GM18498 (cell line): Measurements from ENCODE around the gene LIMS3.
"Not testable (repeated sequence)": the region's sequence is repeated elsewhere in the genome, so short reads cannot be mapped to it uniquely, and the experiment has no call there.

Experiments
- ATAC-seq: cut with Tn5 transposase; IDR thresholded peaks from one replicate; pipeline ENCODE4 v1.9.1; 2021; ENCODE audit warnings: mild to moderate bottlenecking, moderate library complexity; ENCODE audit not compliant: unreplicated experiment

Gene LIMS3, protein sequence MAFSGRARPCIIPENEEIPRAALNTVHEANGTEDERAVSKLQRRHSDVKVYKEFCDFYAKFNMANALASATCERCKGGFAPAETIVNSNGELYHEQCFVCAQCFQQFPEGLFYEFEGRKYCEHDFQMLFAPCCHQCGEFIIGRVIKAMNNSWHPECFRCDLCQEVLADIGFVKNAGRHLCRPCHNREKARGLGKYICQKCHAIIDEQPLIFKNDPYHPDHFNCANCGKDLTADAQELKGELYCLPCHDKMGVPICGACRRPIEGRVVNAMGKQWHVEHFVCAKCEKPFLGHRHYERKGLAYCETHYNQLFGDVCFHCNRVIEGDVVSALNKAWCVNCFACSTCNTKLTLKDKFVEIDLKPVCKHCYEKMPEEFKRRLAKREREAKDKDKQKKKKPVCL

DNA sequence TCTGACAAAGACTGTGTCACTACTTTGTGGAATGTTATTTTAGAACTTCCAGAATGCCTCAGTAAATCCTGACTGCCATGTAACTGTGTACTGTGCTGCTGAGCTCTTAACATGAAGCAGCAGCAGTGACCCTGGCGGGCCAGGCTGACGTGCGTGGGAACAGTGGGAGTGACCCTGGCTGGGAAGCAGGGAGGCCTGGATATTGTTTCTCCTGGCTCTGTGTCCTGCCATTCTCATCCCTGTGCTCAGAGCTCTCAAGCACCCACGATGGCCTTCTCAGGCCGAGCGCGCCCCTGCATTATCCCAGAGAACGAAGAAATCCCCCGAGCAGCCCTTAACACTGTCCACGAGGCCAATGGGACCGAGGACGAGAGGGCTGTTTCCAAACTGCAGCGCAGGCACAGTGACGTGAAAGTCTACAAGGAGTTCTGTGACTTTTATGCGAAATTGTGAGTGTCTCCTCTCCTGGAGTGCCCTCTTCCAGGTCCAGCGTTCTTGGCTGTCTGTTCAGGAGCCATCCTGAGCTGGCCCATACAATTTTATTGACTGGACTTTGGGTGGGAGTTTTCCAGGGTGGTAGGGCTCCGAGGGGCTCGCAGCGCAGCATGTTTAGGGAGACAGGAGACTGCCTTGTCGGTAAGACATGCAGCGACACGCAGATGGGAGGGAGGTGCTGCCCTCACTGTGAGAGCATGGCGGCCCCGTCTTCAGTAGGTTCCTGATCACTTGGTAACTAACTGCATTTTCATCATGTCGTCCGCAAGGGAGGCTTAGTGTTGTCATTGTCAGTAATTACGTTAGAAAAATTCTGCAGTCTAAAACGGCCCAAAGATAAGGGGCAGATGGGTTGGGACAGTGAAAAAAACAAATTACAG, at the start of gene LIMS3:
Gene LIMS3, plus strand, starts transcription at position 227 of the 875 bp plus-strand sequence. Its CDS starts 41 bp downstream, at position 268.
- ATAC-seq: not testable (repeated sequence)

DNA sequence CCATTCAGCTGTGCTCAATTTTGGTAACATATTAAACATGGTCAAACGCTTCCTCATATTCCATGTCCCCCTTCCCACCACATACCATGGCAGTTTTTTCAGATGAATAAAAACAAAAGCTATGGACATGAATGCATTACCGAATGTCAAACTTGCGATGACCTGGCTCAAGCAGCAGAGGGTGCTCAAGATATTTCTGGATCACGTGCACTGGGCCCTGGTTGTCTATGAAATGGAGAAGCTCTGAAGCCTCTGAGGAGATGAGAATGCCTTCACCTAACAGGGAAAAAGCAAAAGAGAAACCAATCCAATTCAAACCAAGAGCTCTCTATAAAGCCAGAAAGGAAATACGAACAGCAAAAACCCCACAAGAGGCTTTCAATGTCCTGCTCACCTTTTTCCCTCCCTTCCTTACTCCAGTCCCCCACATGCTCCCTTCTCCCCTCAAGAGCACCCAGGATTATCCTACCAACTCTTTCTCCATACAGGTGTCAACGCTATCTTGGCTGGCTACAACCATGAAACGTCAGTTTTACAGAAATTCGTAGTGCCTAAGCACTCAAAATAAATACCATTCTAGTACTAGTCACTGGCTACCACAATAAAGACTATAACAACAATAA, 27.2 kb upstream of the LIMS3 start:
- peak; percentile 80 for ATAC-seq

DNA sequence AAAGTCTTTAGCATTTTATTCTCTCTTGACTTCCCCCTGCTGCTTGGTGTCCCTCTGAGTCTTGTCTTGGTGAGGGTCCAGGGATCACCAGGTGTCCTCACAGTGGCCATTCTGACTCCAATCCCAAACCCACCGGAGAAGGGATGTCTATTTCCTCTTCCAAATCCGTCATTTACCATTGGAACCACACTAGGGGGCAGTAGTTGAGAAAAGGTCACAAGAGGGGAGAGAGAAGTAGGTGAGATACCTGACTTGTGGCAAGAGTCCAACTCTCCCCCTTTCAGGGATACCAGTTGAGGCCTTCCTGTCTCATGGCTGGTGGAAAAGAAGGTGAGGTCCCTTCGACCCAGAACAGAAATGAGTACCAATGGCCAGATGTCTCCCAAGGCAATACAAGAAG, 21.9 kb upstream of the LIMS3 start:
- not testable (repeated sequence) for ATAC-seq

DNA sequence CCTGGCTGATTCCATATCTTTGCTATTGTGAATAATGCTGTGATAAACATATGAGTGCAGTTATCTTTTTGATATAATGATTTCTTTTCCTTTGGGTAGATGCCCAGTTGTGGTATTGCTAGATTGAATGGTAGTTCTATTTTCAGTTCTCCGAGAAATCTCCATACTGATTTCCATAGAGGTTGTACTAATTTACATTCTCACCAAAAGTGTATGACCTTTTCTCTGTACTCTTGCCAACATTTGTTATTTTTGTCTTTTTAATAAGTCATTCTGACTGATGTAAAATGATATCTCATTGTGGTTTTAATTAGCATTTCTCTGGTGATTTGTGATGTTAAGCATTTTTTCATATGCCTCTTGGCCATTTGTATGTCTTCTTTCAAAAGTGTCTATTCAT, 16.4 kb upstream of the LIMS3 start:
- not testable (repeated sequence) for ATAC-seq

DNA sequence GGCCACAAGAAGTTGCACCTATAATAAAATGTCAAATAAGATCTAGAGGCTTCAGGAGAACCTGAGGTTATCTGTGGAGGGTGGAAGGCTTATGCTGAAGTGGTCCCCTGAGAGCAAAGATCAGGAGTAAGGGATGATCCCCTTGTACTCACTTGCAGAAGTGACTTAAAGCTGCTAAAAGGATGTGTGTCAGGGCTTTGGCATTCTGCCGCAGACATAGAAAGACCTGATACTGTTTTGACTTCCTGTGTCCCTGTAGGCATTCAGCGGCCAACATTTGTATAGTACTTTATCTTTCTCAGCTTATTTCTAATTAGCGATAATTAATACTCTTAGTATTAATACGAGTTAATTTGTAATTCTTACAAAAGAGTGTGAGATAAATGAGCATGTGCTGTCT, 10.1 kb upstream of the LIMS3 start:
- ATAC-seq: not testable (repeated sequence)

DNA sequence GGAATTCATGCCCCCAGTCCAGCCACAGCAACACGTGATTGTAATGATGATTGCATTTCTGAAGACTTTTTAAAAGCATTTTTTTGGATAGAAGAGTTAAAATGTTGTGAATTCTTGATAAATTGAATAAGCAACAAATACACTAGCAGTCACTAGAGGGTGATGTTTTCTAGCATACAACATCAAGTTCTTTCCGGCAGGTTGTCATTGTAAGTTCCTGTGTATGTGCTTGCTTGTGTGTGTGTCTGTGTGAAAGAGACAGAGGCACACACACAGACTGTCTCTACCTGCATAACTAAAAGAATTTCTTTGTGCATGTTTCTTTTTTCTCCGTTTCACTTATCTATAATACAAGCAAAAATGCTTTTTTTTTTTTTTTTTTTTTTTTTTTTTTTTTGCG, 8.6 kb upstream of the LIMS3 start:
- not testable (repeated sequence) for ATAC-seq

DNA sequence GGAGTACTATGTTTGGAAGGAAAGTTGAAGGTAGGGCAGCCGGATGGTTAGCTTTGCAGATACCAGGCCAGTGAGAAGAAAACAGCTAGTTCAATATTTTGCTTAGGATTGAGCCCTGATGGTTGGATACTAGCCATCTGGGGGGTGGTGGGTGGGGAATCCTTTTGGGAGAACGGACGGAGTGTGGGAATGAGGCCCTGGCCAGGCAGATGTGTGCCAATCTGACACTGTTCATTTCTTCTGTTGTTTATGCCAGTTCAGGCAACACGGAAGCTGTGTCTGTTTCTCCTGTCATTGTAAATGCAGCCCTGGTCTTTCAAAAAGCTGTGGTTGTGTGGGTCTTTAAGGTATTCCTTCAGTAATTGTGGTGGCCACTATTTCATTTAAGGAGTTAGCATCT, 7.5 kb upstream of the LIMS3 start:
- ATAC-seq: not testable (repeated sequence)

DNA sequence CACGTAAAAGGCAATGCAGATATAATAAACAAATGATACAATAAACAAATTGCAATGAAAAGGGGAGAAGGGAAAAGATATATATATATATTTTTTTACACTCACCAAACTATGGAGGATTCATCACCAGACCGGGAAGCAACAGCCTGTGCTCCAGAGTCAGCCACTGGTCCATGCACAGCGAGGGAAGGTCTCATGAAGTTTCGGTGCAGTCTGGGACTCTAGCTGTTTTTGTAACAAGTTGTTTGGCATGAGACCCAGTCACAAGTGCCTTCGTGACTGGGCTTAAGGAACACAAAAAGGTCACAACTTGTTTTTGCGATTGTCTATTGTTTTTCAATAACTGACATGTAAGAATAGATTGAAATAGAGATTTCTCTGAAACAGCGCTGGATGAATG, 4.8 kb upstream of the LIMS3 start:
- not testable (repeated sequence) for ATAC-seq

DNA sequence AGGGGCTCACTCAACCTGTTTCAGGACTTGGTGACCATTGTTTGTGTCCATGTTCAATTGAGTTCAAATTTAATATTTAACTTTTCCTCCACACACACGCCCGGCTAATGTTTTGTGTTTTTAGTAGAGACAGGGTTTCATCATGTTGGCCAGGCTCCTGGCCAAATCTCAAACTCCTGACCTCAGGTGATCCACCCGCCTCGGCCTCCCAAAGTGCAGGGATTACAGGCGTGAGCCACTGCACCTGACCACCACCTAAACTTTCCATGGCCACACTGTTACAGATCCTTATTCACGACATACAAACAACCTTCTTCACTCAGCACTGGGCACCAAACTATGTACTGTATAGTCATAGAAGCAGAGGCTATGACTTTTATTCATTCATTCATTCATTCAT, 4.3 kb upstream of the LIMS3 start:
- not testable (repeated sequence) for ATAC-seq

DNA sequence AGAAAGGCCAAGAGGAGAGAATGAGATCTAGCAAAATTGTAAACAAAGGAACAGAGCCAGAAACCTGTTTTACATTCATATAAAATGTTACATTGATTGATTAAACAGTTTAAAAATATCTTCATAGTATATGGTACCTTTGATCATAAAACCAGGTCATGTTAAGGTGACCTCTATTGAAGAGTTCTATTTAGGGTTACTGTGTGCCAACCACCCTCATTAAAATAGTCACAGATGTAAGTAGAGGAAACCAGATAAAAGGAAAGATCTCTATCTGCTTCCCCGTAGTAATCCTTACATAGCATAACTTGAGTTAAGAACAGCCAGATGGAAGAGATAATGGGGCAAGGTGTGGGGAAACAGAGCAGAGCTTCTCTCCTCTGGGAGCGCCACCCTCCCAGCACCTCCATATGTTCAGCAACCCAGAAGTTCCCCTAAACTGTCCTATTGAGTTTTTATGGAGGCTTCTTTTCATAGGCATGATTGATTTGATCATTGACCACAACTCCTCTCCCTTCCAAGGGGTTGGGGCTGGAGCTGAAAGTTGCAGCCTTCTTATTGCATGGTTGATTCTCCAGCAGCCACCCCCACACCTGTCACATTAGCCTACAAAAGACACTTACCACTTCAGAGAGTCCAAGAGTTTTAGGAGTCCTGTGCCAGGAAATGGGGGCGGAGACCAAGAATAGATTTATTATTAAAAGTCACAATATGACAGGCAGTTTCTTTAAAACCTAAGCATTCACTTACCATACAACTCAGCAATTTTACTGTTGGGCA, 3.2 kb upstream of the LIMS3 start:
- ATAC-seq: not testable (repeated sequence)

DNA sequence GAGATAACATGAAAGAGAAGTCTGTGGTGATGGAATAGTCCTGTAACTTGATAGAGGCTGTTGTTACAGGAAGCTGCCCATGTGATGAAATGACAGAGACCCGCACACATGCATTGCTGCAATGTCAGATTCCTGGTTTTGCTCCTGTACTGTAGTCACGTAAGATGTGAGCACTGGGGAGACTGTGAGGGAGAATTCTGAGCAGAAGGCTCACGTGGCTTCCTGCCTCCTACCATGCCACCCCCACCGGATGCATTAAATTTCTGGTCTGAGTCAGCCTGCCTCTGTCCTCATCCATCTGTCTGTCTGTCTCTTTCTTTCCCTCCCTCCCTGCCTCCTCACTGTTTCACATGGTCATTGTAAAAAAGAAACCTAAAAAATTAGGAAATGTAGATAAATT, 2.3 kb upstream of the LIMS3 start:
- peak; percentile 99 for ATAC-seq

DNA sequence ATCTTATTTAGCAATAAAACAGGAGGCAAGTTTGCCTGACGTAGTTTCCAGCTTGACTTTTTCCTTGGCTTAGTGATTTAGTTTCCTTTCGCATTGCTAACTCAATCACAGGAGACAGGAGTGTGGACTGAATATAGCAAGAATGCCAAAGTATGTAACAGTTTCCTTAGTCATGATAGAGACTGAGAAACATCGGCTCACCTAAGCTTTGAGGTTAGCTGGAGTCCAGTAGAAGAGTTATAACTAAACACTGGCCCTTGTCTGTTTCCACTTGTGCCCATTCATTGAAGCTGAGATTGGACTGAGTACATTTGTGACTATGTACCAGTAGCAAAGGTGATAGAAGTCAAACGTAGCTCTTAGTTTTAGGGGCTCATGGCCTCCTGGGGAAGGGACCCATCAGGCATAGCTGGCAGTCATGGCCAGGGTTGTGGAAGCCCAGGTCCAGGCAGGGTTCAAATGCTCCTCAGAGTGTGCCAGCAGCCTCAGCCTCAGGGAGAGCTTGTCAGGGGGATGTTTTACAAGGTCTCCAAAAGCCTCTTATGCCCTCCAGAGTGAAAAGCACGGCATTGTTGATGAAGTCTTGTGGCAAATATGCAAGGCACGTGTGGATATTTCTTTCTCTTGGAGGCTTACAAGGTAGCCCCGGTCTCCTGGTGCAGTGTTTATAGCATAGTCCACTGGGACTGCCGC, 573 bp upstream of the LIMS3 start:
- ATAC-seq: not testable (repeated sequence)

DNA sequence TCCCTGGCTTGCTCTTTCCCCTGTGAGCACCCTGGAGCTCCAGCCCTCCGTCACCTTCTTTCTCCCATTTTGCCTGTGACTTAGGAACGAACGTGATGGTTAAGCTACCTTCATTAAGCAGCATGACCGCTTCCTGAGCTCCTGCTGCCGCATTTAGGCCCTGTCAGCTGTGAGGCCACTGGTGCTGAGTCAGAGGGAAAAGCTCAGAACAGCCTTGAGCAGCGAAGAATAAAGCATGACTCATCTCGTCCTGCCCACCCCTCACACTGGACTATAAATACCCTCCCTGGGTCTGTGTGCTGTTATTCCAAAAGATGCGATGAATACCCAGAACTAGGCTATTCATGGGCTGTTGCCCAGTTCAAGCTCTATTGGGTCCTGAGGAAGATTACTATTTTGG, 7.3 kb downstream of the LIMS3 start:
- ATAC-seq: peak; percentile 87

DNA sequence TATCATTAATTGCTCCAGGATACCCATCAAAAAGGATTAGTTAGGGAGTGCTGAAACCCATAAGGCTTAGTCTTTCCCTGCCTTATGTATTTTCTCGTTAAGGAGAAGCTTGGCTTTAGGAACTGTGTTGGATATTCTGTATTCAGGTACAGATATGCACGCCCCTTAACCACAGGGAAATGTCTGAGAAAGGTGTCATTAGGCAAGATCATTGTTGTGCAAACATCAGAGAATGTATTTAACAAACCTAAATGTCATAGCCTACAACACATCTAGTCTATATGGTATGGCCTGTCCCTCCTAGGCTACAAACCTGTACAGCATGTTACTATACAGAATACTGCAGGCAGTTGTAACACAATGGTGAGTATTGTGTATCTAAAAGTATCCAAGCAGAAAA, 10.1 kb downstream of the LIMS3 start:
- ATAC-seq: not testable (repeated sequence)

DNA sequence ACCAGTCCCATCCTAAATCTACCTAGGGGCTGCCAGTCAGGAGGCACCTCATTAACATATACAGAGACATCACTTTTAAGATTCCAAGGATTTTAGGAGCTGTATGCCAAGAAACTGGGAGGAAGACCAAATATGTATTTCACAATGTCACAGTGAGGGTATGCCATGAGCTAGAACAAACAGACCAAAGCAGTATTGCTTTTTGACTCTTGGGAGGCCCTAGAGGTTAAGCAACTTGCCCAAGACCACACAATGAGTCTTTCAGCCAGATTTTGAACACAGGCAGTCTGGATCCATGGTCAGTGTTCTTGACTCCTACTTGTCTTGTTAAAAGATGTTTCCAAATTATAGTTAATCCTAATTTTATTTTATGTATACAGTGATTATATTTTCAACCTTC, 12.3 kb downstream of the LIMS3 start:
- not testable (repeated sequence) for ATAC-seq

DNA sequence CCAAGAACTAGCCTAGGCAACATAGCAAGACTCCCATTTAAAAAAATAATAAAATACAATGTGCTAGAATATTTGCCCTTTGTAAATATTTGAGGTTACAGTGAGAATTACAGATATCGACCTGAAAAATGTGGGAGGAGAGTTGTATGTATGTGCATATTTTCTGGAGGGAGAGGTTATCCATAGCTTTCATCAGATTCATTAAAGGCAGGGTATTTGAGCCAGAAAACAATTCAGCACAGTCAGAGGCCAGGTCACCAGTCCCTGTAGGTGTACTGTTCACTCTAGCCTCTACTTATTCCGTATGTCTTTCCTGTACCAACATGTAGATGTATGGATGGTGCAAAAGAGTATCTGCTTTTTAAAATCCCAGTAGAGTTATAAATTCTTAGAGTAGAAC, 15.4 kb downstream of the LIMS3 start:
- ATAC-seq: not testable (repeated sequence)

DNA sequence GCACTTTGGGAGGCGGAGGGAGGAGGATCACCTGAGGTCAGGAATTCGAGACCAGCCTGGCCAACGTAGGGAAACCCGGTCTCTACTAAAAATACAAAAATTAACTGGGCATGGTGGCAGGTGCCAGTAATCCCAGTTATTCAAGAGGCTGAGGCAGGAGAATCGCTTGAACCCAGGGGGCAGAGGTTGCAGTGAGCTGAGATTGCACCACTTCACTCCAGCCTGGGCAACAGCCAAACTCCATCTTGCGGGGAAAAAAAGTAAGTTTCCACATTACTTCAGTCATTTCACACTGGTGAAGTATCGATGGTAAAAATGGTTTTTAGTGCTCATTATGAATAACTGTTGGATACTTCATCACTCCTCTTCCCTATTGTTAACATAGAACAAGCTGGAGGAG, 16.1 kb downstream of the LIMS3 start:
- ATAC-seq: not testable (repeated sequence)

DNA sequence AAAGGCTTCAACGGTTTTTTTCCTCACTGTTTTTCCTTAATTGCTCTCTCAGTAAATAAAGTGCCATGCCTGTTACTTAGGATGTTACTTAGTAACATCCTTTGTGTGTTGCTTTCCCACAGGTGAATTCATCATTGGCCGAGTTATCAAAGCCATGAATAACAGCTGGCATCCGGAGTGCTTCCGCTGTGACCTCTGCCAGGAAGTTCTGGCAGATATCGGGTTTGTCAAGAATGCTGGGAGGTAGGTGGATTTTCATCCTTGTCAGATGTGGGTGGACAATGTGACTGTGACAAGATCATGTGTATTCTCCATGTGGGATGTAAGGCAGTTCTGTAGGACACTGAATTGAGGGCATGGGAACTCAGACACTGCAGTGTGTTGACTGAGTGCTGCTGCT, 17.3 kb downstream of the LIMS3 start:
- not testable (repeated sequence) for ATAC-seq

DNA sequence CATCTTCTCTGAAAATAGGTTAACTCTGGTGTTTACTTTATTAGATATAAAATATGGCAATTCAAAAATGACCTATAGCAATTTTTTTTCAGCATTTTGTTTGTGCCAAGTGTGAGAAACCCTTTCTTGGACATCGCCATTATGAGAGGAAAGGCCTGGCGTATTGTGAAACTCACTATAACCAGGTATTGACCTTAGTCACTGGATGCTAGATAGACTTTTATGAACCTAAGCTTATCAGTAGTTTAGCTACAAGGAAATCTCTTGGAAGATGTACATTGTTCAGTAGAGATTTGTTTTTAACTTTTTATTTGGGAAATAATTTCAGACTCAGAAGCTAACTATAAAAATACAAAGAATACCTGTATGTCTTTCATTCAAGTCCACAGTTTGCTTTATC, 21.7 kb downstream of the LIMS3 start:
- not testable (repeated sequence) for ATAC-seq
